Measurements from ENCODE around the gene RPL36A.
A peak's percentile ranks its signal among the peaks of the same experiment; 100 is the strongest.

Gene RPL36A

DNA sequence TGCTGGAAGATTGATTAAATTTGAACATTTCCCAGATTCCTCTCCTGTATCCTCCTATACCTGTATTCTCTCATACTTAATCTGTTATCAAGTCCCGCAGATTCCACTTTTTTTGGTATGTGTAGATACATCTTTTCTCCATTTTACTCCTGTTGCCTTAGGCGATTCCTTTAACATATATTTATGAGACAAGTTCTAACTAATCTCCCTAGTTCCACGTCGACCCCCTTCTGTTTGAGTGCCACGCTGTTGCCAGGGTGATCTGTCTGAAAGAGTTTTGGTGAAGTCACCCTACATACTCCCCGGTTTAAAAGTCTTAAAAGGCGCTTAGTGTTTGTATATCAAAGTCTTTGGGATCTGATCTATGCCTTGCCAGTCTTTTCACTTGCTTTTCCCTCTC is 19.6 kb downstream of the RPL36A start:
- Histone ChIP-seq H3K27me3 (ENCODE audit: control insufficient read depth, insufficient read depth, low read length) (no peaks in the 10 kb centered on the region), H3K36me3 (ENCODE audit: control insufficient read depth, insufficient read depth, low read length) (peaks cover 22% of the 10 kb centered on the region), H3K4me3 (ENCODE audit: low read depth, low read length) (no peak overlapping the region; the same call in 1 of the 2 replicates), H3K4me1 (ENCODE audit: control insufficient read depth, insufficient read depth, low read length) (peaks cover 3% of the 10 kb centered on the region; the same call in 1 of the 2 replicates), H3K9me3 (ENCODE audit: control insufficient read depth, insufficient read depth, low read depth, low read length) (no peaks in the 10 kb centered on the region), H3K9ac (ENCODE audit: low read length) (no peak overlapping the region), H3K27ac (ENCODE audit: low read depth, low read length) (no peak overlapping the region)

DNA sequence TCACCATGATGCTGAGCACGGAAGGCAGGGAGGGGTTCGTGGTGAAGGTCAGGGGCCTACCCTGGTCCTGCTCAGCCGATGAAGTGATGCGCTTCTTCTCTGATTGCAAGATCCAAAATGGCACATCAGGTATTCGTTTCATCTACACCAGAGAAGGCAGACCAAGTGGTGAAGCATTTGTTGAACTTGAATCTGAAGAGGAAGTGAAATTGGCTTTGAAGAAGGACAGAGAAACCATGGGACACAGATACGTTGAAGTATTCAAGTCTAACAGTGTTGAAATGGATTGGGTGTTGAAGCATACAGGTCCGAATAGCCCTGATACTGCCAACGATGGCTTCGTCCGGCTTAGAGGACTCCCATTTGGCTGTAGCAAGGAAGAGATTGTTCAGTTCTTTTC is 21.2 kb downstream of the RPL36A start:
- Histone ChIP-seq H3K36me3 (ENCODE audit: control insufficient read depth, insufficient read depth, low read length) (peaks cover 22% of the 10 kb centered on the region), H3K9me3 (ENCODE audit: control insufficient read depth, insufficient read depth, low read depth, low read length) (no peaks in the 10 kb centered on the region), H3K9ac (ENCODE audit: low read length) (no peak overlapping the region), H3K27me3 (ENCODE audit: control insufficient read depth, insufficient read depth, low read length) (no peaks in the 10 kb centered on the region), H3K4me3 (ENCODE audit: low read depth, low read length) (no peak overlapping the region), H3K4me1 (ENCODE audit: control insufficient read depth, insufficient read depth, low read length) (peaks cover 11% of the 10 kb centered on the region), H3K27ac (ENCODE audit: low read depth, low read length) (no peak overlapping the region)

DNA sequence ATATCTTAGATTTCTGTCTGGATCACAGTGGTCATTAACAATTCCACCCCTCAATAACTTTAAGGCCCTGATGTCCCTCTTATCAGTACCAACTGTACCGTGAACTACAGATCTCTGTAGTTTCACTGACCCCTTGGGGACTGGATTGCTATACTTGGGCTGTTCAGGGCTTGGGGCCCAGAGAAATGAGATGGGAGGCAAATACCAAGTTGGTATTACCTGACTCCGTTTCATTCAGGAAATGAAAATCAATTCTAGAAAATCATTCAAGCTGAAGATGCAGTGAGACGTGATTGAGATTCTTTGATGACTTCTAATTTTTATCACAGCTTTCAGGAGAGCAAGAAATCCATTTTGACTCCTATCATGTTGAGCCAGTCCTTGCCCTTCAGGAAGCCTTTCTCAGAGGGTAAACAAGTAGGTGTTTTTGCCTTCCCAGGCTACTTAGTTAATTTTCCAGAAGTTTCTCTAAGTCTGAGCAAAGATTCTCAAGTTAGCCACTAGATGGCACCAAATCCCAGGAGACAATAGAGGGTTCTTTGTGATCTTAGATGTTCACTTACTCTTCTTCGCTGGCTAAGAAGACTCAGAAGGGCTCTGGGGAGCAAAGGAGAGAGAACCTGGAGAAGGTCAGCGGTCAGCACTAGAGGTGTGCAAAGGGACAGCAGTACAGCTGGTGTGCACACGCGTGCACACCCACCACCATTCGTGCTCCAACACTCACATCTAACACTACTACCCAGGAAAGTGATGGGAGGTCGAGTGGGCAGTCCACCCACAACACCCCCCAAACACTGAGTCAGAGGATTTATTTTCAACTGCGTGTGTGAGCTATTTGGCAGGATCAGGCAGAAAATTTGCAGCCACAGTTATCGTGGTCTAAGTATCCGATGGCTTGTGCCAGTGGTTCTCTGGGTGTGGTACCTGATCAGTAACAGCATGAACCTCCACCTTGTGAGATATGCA is 24.7 kb downstream of the RPL36A start:
- H3K9me3 ChIP-seq (ENCODE audit: control insufficient read depth, insufficient read depth, low read depth, low read length), result no peaks in the 10 kb centered on the region
- H3K36me3 ChIP-seq (ENCODE audit: control insufficient read depth, insufficient read depth, low read length), result peaks cover 22% of the 10 kb centered on the region
- H3K4me1 ChIP-seq (ENCODE audit: control insufficient read depth, insufficient read depth, low read length), result peaks cover 29% of the 10 kb centered on the region
- H3K9ac ChIP-seq (ENCODE audit: low read length), result no peak overlapping the region
- H3K27me3 ChIP-seq (ENCODE audit: control insufficient read depth, insufficient read depth, low read length), result no peaks in the 10 kb centered on the region
- H3K4me3 ChIP-seq (ENCODE audit: low read depth, low read length), result 0 out of 2 replicates have a peak overlapping the region, but pooled peaks have one; percentile 23
- 0 out of 2 replicates have a peak overlapping the region, but pooled peaks have one; percentile 27 for H3K27ac ChIP-seq (ENCODE audit: low read depth, low read length)

DNA sequence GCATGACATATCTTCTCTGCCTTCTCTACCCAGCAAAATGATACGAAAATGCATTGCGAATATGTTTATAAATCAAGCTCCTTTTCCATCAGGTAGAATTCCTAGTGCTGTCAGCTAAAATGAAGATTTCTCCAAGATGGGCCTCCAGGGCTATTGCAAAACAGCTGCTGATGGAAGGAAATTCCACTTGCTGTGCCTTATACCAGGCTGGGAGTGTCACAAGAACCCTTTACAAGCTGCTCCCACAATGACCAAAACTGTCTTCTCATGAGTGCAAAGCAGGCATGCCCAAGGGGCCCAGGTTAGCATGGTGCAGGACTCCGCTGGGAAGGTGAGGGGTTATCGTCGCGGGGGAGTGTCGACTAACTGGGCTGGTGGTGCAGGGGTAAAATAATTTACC is 25.9 kb downstream of the RPL36A start:
- Histone ChIP-seq H3K4me3 (ENCODE audit: low read depth, low read length) (no peak overlapping the region), H3K27me3 (ENCODE audit: control insufficient read depth, insufficient read depth, low read length) (no peaks in the 10 kb centered on the region), H3K4me1 (ENCODE audit: control insufficient read depth, insufficient read depth, low read length) (peaks cover 29% of the 10 kb centered on the region), H3K9ac (ENCODE audit: low read length) (no peak overlapping the region), H3K36me3 (ENCODE audit: control insufficient read depth, insufficient read depth, low read length) (peaks cover 22% of the 10 kb centered on the region), H3K9me3 (ENCODE audit: control insufficient read depth, insufficient read depth, low read depth, low read length) (no peaks in the 10 kb centered on the region), H3K27ac (ENCODE audit: low read depth, low read length) (no peak overlapping the region)

DNA sequence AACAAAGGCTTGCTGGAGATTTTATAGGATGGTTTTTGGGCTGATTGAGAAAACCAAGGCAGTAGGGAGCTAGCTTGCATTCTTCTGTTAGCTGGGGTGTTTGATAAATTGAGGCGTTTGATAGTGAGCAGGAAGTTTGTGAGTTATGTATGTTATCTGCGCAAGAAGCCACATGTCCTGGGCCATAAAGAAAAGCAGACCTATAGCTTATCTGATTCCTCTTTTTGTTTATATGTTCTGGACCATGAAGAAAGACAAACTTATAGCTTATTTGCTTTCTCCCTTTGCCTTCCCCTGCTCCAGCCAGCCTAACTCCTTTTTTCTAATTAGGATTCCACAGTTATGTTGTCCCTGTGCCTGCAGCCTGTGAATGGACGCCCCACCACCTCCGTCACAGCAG is 26.4 kb downstream of the RPL36A start:
- H3K9me3 ChIP-seq (ENCODE audit: control insufficient read depth, insufficient read depth, low read depth, low read length), result no peaks in the 10 kb centered on the region
- H3K27ac ChIP-seq (ENCODE audit: low read depth, low read length), result no peak overlapping the region
- H3K4me1 ChIP-seq (ENCODE audit: control insufficient read depth, insufficient read depth, low read length), result peaks cover 29% of the 10 kb centered on the region
- H3K9ac ChIP-seq (ENCODE audit: low read length), result no peak overlapping the region
- peak overlapping the region; percentile 90; the same call in 1 of the 2 replicates for H3K4me3 ChIP-seq (ENCODE audit: low read depth, low read length)
- H3K36me3 ChIP-seq (ENCODE audit: control insufficient read depth, insufficient read depth, low read length), result peaks cover 17% of the 10 kb centered on the region
- H3K27me3 ChIP-seq (ENCODE audit: control insufficient read depth, insufficient read depth, low read length), result no peaks in the 10 kb centered on the region

DNA sequence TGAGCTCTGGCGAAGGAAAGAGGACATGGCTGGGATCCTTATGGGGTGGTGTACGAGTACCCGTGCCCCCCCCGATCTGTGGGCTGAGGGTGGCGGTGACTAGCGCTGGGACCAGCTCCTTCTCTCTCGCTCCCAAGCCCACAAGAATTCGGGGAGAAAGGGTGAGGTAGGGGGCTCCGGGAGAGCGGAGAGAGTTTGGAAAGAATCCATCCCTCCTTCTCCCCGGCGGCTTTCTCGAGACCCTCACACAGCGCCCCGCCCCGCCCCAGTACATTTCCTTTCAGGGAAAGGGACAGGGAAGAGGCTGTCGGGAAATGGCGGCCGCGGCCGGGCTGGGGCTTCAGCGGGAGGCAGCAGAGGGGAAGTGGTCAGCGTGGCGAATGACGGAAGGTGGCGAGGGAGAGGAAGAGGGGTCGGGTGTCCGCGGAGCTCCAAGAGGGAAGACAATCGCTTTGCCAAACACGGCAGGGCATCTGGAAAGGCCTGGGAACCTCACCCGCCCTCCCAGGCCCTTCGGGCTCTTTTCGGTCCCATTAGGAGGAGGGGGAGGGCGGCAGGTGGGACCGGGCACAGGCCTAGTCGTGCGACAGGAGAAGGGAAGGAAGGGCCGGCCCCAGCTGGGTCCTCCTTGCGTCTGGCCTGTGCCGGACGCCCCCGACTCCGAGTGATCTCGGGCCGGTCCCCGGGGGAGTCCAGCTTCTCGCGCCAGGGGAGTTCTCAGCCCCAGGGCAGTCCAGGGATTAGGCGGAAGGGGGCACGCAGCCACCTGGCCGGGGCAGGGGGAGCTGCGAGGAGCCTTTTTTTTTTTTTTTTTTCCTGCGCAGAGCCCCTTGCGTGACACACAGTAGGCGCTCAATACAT is 27.4 kb downstream of the RPL36A start:
- H3K9ac ChIP-seq (ENCODE audit: low read length), result peak overlapping the region; percentile 97
- H3K4me3 ChIP-seq (ENCODE audit: low read depth, low read length), result peak overlapping the region; percentile 90
- no peaks in the 10 kb centered on the region for H3K27me3 ChIP-seq (ENCODE audit: control insufficient read depth, insufficient read depth, low read length)
- peaks cover 29% of the 10 kb centered on the region for H3K4me1 ChIP-seq (ENCODE audit: control insufficient read depth, insufficient read depth, low read length)
- H3K27ac ChIP-seq (ENCODE audit: low read depth, low read length), result peak overlapping the region; percentile 94
- no peaks in the 10 kb centered on the region for H3K9me3 ChIP-seq (ENCODE audit: control insufficient read depth, insufficient read depth, low read depth, low read length)
- peaks cover 6% of the 10 kb centered on the region; the same call in 1 of the 2 replicates for H3K36me3 ChIP-seq (ENCODE audit: control insufficient read depth, insufficient read depth, low read length)

DNA sequence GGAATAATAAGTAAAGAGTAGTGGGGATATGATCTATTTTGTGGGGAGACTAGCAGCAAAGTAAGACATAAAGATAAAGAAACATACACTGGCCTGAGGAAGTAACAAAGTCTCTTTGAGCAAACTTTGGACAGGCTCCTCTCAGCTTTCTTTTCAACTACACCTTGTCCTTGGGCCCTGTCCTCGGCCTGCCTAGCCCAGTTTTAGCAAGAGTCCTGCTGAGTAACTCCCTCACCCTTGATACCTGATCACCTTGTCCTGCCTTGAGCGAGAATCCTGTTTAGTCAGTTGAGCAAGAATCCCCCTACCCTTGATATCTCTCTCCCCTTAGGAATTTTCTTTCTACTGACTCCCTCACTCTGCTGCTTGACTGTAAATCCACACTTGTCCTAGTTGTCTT is 28.7 kb downstream of the RPL36A start:
- no peak overlapping the region for H3K9ac ChIP-seq (ENCODE audit: low read length)
- no peaks in the 10 kb centered on the region for H3K27me3 ChIP-seq (ENCODE audit: control insufficient read depth, insufficient read depth, low read length)
- H3K36me3 ChIP-seq (ENCODE audit: control insufficient read depth, insufficient read depth, low read length), result peaks cover 6% of the 10 kb centered on the region
- H3K4me1 ChIP-seq (ENCODE audit: control insufficient read depth, insufficient read depth, low read length), result peaks cover 29% of the 10 kb centered on the region
- no peak overlapping the region for H3K4me3 ChIP-seq (ENCODE audit: low read depth, low read length)
- no peaks in the 10 kb centered on the region for H3K9me3 ChIP-seq (ENCODE audit: control insufficient read depth, insufficient read depth, low read depth, low read length)
- no peak overlapping the region for H3K27ac ChIP-seq (ENCODE audit: low read depth, low read length)

DNA sequence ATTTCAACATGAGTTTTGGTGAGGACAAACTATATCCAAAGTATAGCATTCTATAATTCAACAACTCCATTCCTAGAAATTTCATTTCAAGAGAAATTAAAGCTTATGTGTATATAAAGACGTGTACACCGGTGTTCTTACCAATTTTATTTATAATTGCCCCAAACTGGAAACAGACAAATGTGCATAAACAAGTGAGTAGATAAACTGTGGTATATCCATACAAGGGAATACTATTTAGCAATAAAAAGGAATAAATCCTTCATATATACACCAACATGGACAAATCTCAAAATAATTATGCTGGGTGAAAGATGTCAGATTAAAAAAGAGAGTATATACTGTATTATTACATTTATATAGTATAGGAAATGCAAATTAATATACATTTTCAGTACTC is 37.1 kb downstream of the RPL36A start:
- no peaks in the 10 kb centered on the region for H3K4me1 ChIP-seq (ENCODE audit: control insufficient read depth, insufficient read depth, low read length)
- no peak overlapping the region for H3K4me3 ChIP-seq (ENCODE audit: low read depth, low read length)
- no peak overlapping the region for H3K9ac ChIP-seq (ENCODE audit: low read length)
- peaks cover 53% of the 10 kb centered on the region for H3K36me3 ChIP-seq (ENCODE audit: control insufficient read depth, insufficient read depth, low read length)
- H3K27me3 ChIP-seq (ENCODE audit: control insufficient read depth, insufficient read depth, low read length), result no peaks in the 10 kb centered on the region
- H3K27ac ChIP-seq (ENCODE audit: low read depth, low read length), result no peak overlapping the region
- peaks cover 14% of the 10 kb centered on the region for H3K9me3 ChIP-seq (ENCODE audit: control insufficient read depth, insufficient read depth, low read depth, low read length)

DNA sequence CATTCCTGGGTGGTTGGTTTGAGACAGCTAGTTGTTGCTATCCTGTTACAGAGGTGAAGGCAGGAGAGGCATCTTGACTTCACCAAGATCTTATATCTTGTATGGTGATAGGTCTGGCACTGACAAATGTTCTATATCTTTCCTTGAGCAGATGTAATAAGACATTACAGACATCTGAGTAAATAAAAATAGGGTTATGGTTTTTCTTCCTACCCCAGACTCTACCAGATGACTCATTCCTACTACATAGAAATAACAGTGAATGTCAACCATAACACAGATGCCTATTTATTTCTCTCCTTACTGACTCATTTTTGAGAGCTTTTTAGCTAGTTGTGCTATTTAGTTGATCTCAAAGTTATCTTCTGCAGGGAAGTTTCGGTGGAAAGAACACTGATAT is 39.1 kb downstream of the RPL36A start:
- H3K4me1 ChIP-seq (ENCODE audit: control insufficient read depth, insufficient read depth, low read length), result no peaks in the 10 kb centered on the region
- no peaks in the 10 kb centered on the region for H3K27me3 ChIP-seq (ENCODE audit: control insufficient read depth, insufficient read depth, low read length)
- H3K36me3 ChIP-seq (ENCODE audit: control insufficient read depth, insufficient read depth, low read length), result peaks cover 42% of the 10 kb centered on the region
- no peak overlapping the region for H3K4me3 ChIP-seq (ENCODE audit: low read depth, low read length)
- peaks cover 16% of the 10 kb centered on the region for H3K9me3 ChIP-seq (ENCODE audit: control insufficient read depth, insufficient read depth, low read depth, low read length)
- no peak overlapping the region for H3K27ac ChIP-seq (ENCODE audit: low read depth, low read length)
- H3K9ac ChIP-seq (ENCODE audit: low read length), result no peak overlapping the region

DNA sequence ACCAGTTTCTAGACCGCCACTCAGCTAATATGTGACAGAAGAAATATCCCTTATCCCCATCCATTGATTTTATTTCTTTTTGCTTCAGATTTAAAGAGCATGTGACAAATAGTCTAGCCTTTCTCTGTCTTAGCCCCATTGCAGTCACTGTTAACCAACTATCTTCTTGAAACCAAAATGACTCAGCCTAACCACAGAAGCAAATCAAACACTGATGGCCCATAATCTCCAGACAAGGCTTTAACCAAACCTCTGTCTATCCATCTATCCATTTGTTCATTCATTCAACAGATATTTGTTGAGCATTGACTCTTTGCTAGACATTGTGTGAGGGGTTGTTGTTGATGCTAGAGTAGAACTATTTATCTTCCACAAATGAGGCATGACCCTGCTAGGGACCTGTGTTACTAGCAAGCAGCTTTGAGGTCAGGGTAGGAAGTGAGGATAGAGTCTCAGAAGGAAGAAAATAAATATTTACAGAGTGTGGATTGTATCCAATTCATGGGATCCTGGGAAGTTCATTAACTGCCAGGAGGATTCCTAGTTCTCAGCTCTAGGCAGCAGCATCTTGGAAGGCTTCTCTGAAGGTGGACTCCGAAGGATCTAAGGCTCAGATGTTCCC is 39.8 kb downstream of the RPL36A start:
- no peak overlapping the region for H3K9ac ChIP-seq (ENCODE audit: low read length)
- H3K27ac ChIP-seq (ENCODE audit: low read depth, low read length), result no peak overlapping the region
- peaks cover 16% of the 10 kb centered on the region for H3K9me3 ChIP-seq (ENCODE audit: control insufficient read depth, insufficient read depth, low read depth, low read length)
- H3K36me3 ChIP-seq (ENCODE audit: control insufficient read depth, insufficient read depth, low read length), result peaks cover 39% of the 10 kb centered on the region
- no peaks in the 10 kb centered on the region for H3K4me1 ChIP-seq (ENCODE audit: control insufficient read depth, insufficient read depth, low read length)
- no peaks in the 10 kb centered on the region for H3K27me3 ChIP-seq (ENCODE audit: control insufficient read depth, insufficient read depth, low read length)
- H3K4me3 ChIP-seq (ENCODE audit: low read depth, low read length), result no peak overlapping the region

All from HUES6 (cell line).